Loucy (cell line): Measurements from ENCODE around the gene PTER.
A peak's percentile ranks its signal among the peaks of the same experiment; 100 is the strongest.

Experiments used
- H2AFZ ChIP-seq: fragments of 200-600 bp; sonication (generic); 2 replicates; pipeline ENCODE4 v1.6.0; 2016; ENCODE audit warnings: antibody characterized with exemption, mild to moderate bottlenecking, low read length, moderate library complexity
- H3F3A ChIP-seq: fragments of 200-600 bp; 2 replicates; pipeline ENCODE4 v1.6.0; 2016; ENCODE audit warnings: antibody characterized with exemption, low read depth, mild to moderate bottlenecking
- H3K27me3 ChIP-seq: fragments of 200-600 bp; sonication (generic); 2 replicates; pipeline ENCODE4 v1.6.1; 2014; ENCODE audit warnings: low read length, mild to moderate bottlenecking; ENCODE audit not compliant: insufficient read depth, poor library complexity, severe bottlenecking
- H3K36me3 ChIP-seq: fragments of 200-600 bp; sonication (generic); 2 replicates; pipeline ENCODE4 v1.6.1; 2016; ENCODE audit warnings: low read length; ENCODE audit not compliant: insufficient read depth
- H3K4me1 ChIP-seq: fragments of 200-600 bp; sonication (generic); 2 replicates; pipeline ENCODE4 v1.5.1; 2014; ENCODE audit warnings: low read length, mild to moderate bottlenecking; ENCODE audit not compliant: insufficient read depth, poor library complexity, severe bottlenecking
- H3K4me2 ChIP-seq: fragments of 200-600 bp; sonication (generic); 2 replicates; pipeline ENCODE4 v1.6.0; 2014; ENCODE audit warnings: antibody characterized with exemption, low read length, low read depth, mild to moderate bottlenecking; ENCODE audit not compliant: poor library complexity, severe bottlenecking
- H3K4me3 ChIP-seq: fragments of 200-600 bp; sonication (generic); 2 replicates; pipeline ENCODE4 v1.5.1; 2014; ENCODE audit warnings: low read length, mild to moderate bottlenecking, mixed read lengths; ENCODE audit not compliant: poor library complexity, severe bottlenecking
- H3K79me2 ChIP-seq: fragments of 200-600 bp; sonication (generic); 2 replicates; pipeline ENCODE4 v1.6.1; 2014; ENCODE audit warnings: low read length; ENCODE audit not compliant: insufficient read depth
- H3K9ac ChIP-seq: fragments of 200-600 bp; sonication (generic); 2 replicates; pipeline ENCODE4 v1.6.0; 2014; ENCODE audit warnings: mild to moderate bottlenecking, low read depth, low read length, moderate library complexity; ENCODE audit not compliant: poor library complexity, severe bottlenecking
- H3K9me2 ChIP-seq: fragments of 200-600 bp; sonication (generic); replicated peaks from 2 replicates; pipeline ENCODE4 v1.6.1; 2016; ENCODE audit warnings: low read depth, low read length, mixed read lengths
- H3K9me3 ChIP-seq: fragments of 200-600 bp; sonication (generic); 2 replicates; pipeline ENCODE4 v1.6.1; 2014; ENCODE audit warnings: mild to moderate bottlenecking, antibody characterized with exemption, low read length, low read depth; ENCODE audit not compliant: insufficient read depth
- H4K20me1 ChIP-seq: fragments of 200-600 bp; sonication (generic); 2 replicates; pipeline ENCODE4 v1.6.0; 2014; ENCODE audit warnings: antibody characterized with exemption, low read length, mild to moderate bottlenecking; ENCODE audit not compliant: insufficient read depth, poor library complexity, severe bottlenecking
- CTCF ChIP-seq: fragments of 200-600 bp; sonication (generic); conservative IDR thresholded peaks from 2 replicates; pipeline ENCODE4 v1.5.1; 2014; ENCODE audit warnings: mild to moderate bottlenecking, antibody characterized with exemption, low read length
- EZH2phosphoT487 ChIP-seq: fragments of 200-600 bp; IDR thresholded peaks from 2 replicates; pipeline ENCODE4 v1.6.1; 2018; ENCODE audit warnings: antibody characterized with exemption, mild to moderate bottlenecking, moderate library complexity, borderline replicate concordance

The PTER gene

GRCh38 chr10:16436367-16436757 is 448 bp upstream of the PTER start:
- peak overlapping the region; percentile 78 for H3K4me3 ChIP-seq
- peak overlapping the region; percentile 98 for H3K4me2 ChIP-seq
- peak overlapping the region; percentile 78 for H3K9ac ChIP-seq
- H3F3A ChIP-seq = no peaks in the 10 kb centered on the region
- H3K9me2 ChIP-seq = no peaks in the 10 kb centered on the region
- H4K20me1 ChIP-seq = peaks cover 10% of the 10 kb centered on the region
- H3K36me3 ChIP-seq = no peaks in the 10 kb centered on the region
- no peak for TF ChIP-seq CTCF
- no peak for TF ChIP-seq EZH2phosphoT487
- peak overlapping the region; percentile 92 for H2AFZ ChIP-seq
- H3K79me2 ChIP-seq = peaks cover 39% of the 10 kb centered on the region
- no peaks in the 10 kb centered on the region for H3K27me3 ChIP-seq
- peaks cover 40% of the 10 kb centered on the region for H3K4me1 ChIP-seq
- H3K9me3 ChIP-seq = no peaks in the 10 kb centered on the region

GRCh38 chr10:16437540-16437894 is 707 bp downstream of the PTER start:
- Histone ChIP-seq H3K4me2 (peak overlapping the region; percentile 98), H3K9me3 (no peaks in the 10 kb centered on the region), H3K79me2 (peaks cover 51% of the 10 kb centered on the region), H3K27me3 (no peaks in the 10 kb centered on the region), H3K36me3 (no peaks in the 10 kb centered on the region), H3K4me3 (peak overlapping the region; percentile 78), H3F3A (no peaks in the 10 kb centered on the region), H3K4me1 (peaks cover 50% of the 10 kb centered on the region), H3K9ac (peak overlapping the region; percentile 78), H4K20me1 (peaks cover 21% of the 10 kb centered on the region), H3K9me2 (no peaks in the 10 kb centered on the region), H2AFZ (peak overlapping the region; percentile 92)
- no peak for TF ChIP-seq EZH2phosphoT487

- H3K79me2 ChIP-seq = peaks cover 68% of the 10 kb centered on the region
- no peak overlapping the region for H2AFZ ChIP-seq
- H3K27me3 ChIP-seq = no peaks in the 10 kb centered on the region
- no peaks in the 10 kb centered on the region for H3K9me3 ChIP-seq
- H3K36me3 ChIP-seq = no peaks in the 10 kb centered on the region
- peaks cover 21% of the 10 kb centered on the region for H4K20me1 ChIP-seq
- peak overlapping the region; percentile 78 for H3K4me3 ChIP-seq
- H3F3A ChIP-seq = no peaks in the 10 kb centered on the region
- peak overlapping the region; percentile 98 for H3K4me2 ChIP-seq
- peaks cover 50% of the 10 kb centered on the region for H3K4me1 ChIP-seq
- H3K9ac ChIP-seq = peak overlapping the region; percentile 58
- H3K9me2 ChIP-seq = no peaks in the 10 kb centered on the region
- no peak for TF ChIP-seq EZH2phosphoT487
- no peak for TF ChIP-seq CTCF
Measured at GRCh38 chr10:16439295-16439694, 2.5 kb downstream of the PTER start.

- H3K79me2 ChIP-seq = peaks cover 79% of the 10 kb centered on the region
- peaks cover 21% of the 10 kb centered on the region for H4K20me1 ChIP-seq
- no peaks in the 10 kb centered on the region for H3K9me3 ChIP-seq
- H3K4me3 ChIP-seq = peak overlapping the region; percentile 78
- no peak overlapping the region for H2AFZ ChIP-seq
- peaks cover 50% of the 10 kb centered on the region for H3K4me1 ChIP-seq
- H3K9ac ChIP-seq = peak overlapping the region; percentile 35
- H3K4me2 ChIP-seq = peak overlapping the region; percentile 98
- no peaks in the 10 kb centered on the region for H3F3A ChIP-seq
- TF ChIP-seq EZH2phosphoT487 = no peak
- TF ChIP-seq CTCF = no peak
- H3K27me3 ChIP-seq = no peaks in the 10 kb centered on the region
- no peaks in the 10 kb centered on the region for H3K36me3 ChIP-seq
- H3K9me2 ChIP-seq = no peaks in the 10 kb centered on the region
Measured at GRCh38 chr10:16440396-16441133, 3.8 kb downstream of the PTER start.
